ENCODE results near the gene SLC37A3.

DNA sequence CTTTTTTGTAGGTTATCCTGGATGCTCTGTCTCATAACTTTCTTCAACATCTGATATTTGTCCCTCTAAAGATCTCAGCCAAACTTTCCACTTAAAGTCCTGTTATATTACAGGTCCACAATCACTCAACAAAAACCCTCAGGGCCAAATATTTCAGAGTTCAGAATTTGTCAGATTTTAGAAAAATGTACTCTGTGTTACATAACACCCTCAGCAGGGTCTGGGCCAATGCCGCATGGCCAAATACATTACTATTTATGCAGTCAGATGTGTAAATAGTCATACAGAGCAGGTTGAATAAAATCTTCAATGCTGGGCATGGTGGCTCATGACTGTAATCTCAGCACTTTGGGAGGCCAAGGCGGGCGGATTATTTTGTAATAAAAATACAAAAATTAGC, 17.0 kb upstream of the SLC37A3 start:
- TF ChIP-seq, protein P1, sequence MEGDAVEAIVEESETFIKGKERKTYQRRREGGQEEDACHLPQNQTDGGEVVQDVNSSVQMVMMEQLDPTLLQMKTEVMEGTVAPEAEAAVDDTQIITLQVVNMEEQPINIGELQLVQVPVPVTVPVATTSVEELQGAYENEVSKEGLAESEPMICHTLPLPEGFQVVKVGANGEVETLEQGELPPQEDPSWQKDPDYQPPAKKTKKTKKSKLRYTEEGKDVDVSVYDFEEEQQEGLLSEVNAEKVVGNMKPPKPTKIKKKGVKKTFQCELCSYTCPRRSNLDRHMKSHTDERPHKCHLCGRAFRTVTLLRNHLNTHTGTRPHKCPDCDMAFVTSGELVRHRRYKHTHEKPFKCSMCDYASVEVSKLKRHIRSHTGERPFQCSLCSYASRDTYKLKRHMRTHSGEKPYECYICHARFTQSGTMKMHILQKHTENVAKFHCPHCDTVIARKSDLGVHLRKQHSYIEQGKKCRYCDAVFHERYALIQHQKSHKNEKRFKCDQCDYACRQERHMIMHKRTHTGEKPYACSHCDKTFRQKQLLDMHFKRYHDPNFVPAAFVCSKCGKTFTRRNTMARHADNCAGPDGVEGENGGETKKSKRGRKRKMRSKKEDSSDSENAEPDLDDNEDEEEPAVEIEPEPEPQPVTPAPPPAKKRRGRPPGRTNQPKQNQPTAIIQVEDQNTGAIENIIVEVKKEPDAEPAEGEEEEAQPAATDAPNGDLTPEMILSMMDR (IDR thresholded peaks at IDR 0.05; ENCODE audit: low read length), result no peak
- TF ChIP-seq EZH2 (IDR thresholded peaks at IDR 0.05; ENCODE audit: borderline replicate concordance, low read length), result no peak
